GM19397 (cell line): ENCODE measurements around the gene HMCES.
"Not testable (repeated sequence)": the region's sequence is repeated elsewhere in the genome, so short reads cannot be mapped to it uniquely, and the experiment has no call there.

Experiments
- ATAC-seq: cut with Tn5 transposase; IDR thresholded peaks from one replicate; pipeline ENCODE4 v1.9.1; 2021; ENCODE audit warnings: mild to moderate bottlenecking, moderate library complexity; ENCODE audit not compliant: unreplicated experiment

HMCES gene

GRCh38 chr3:129257609-129258008 lies 21.1 kb upstream of the HMCES start:
- ATAC-seq: no peak

GRCh38 chr3:129259612-129260477 lies 18.8 kb upstream of the HMCES start:
- ATAC-seq: no peak

- ATAC-seq: no peak
Measured at GRCh38 chr3:129260606-129261005, 18.1 kb upstream of the HMCES start.

GRCh38 chr3:129261894-129262293 lies 16.8 kb upstream of the HMCES start:
- no peak for ATAC-seq

- no peak for ATAC-seq
Measured at GRCh38 chr3:129263161-129263910, 15.3 kb upstream of the HMCES start.

GRCh38 chr3:129264994-129265393 lies 13.7 kb upstream of the HMCES start:
- ATAC-seq: not testable (repeated sequence)

GRCh38 chr3:129266651-129267050 lies 12.0 kb upstream of the HMCES start:
- no peak for ATAC-seq

- no peak for ATAC-seq
Measured at GRCh38 chr3:129268396-129268795, 10.3 kb upstream of the HMCES start.

GRCh38 chr3:129271674-129272073 lies 7.0 kb upstream of the HMCES start:
- no peak for ATAC-seq

GRCh38 chr3:129276385-129276784 lies 2.3 kb upstream of the HMCES start:
- ATAC-seq: peak; percentile 79

- no peak for ATAC-seq
Measured at GRCh38 chr3:129277829-129278271, 820 bp upstream of the HMCES start.

GRCh38 chr3:129278966-129279906 lies 566 bp downstream of the HMCES start:
- ATAC-seq: no peak

GRCh38 chr3:129280183-129280582 lies 1.5 kb downstream of the HMCES start:
- ATAC-seq: no peak

GRCh38 chr3:129281726-129282125 lies 3.1 kb downstream of the HMCES start:
- ATAC-seq: no peak

- ATAC-seq: peak; percentile 51
Measured at GRCh38 chr3:129282727-129283327, 4.2 kb downstream of the HMCES start.

- ATAC-seq: no peak
Measured at GRCh38 chr3:129286081-129286480, 7.4 kb downstream of the HMCES start.

- no peak for ATAC-seq
Measured at GRCh38 chr3:129288446-129288845, 9.8 kb downstream of the HMCES start.

- ATAC-seq: no peak
Measured at GRCh38 chr3:129289201-129289921, 10.7 kb downstream of the HMCES start.

GRCh38 chr3:129291236-129291886 lies 12.7 kb downstream of the HMCES start:
- ATAC-seq: no peak
